HepG2 (cell line): ENCODE measurements around the gene STRN3. TPM values are rescaled to one million over a fixed set of nuclear protein-coding genes. Genes with fewer than 3 reads are reported as not detected.

Experiments used
- EP300 ChIP-seq, 3 experiments: sonication (generic) in 1 of 3; formaldehyde crosslinking in 1 of 3; IDR thresholded peaks; 2 replicates each; pipeline versions ENCODE4 v1.5.1 to v1.6.1; 2011 to 2020; ENCODE audit warnings: low read depth in 2 of 3, low read length in 2 of 3, borderline replicate concordance in 1 of 3, improper control_type of control experiment in 1 of 3, mild to moderate bottlenecking in 1 of 3, missing genetic modification reagents in 1 of 3, moderate library complexity in 1 of 3
- IKZF1 ChIP-seq: fragments of 450-650 bp; IDR thresholded peaks from 2 replicates; pipeline ENCODE4 v1.7.1; 2016
- MEF2D ChIP-seq: sonication (generic); formaldehyde crosslinking; IDR thresholded peaks from 2 replicates; pipeline ENCODE4 v1.5.1; 2020; ENCODE audit warnings: mild to moderate bottlenecking, missing genetic modification reagents
- MXD1 ChIP-seq: sonication (generic); formaldehyde crosslinking; IDR thresholded peaks from 2 replicates; pipeline ENCODE4 v1.4.0; 2020; ENCODE audit warnings: mild to moderate bottlenecking, missing genetic modification reagents
- PREB ChIP-seq: sonication (generic); formaldehyde crosslinking; IDR thresholded peaks from 2 replicates; pipeline ENCODE4 v1.4.0; 2020; ENCODE audit warnings: missing genetic modification reagents
- RFXANK ChIP-seq: IDR thresholded peaks from 2 replicates; pipeline ENCODE4 v1.6.1; 2016
- TAF1 ChIP-seq: sonication (generic); formaldehyde crosslinking; IDR thresholded peaks from 2 replicates; pipeline ENCODE4 v1.4.0; 2020; ENCODE audit warnings: missing genetic modification reagents
- TEAD2 ChIP-seq: sonication (generic); formaldehyde crosslinking; IDR thresholded peaks from 2 replicates; pipeline ENCODE4 v1.9.0; 2021; ENCODE audit warnings: missing genetic modification reagents
- ZBED4 ChIP-seq: sonication (generic); formaldehyde crosslinking; IDR thresholded peaks from 2 replicates; pipeline ENCODE4 v1.4.0; 2020; ENCODE audit warnings: missing genetic modification reagents, borderline replicate concordance
- ZNF337 ChIP-seq: sonication (generic); formaldehyde crosslinking; IDR thresholded peaks from 2 replicates; pipeline ENCODE4 v1.5.1; 2020; ENCODE audit warnings: missing genetic modification reagents, low read depth, mild to moderate bottlenecking, borderline replicate concordance
- ZNF687 ChIP-seq: sonication (generic); formaldehyde crosslinking; IDR thresholded peaks from 2 replicates; pipeline ENCODE4 v1.5.1; 2020; ENCODE audit warnings: mild to moderate bottlenecking, missing genetic modification reagents, moderate library complexity
- ZNF710 ChIP-seq: sonication (generic); formaldehyde crosslinking; IDR thresholded peaks from 2 replicates; pipeline ENCODE4 v1.5.0; 2020; ENCODE audit warnings: mild to moderate bottlenecking, missing genetic modification reagents, borderline replicate concordance
- polyA plus RNA-seq, 8 experiments: library from polyadenylated mRNA; depleted of rRNA in 3 of 8; stranded (reverse) in 7 of 8; unstranded in 1 of 8; fragments of >200 nt; fragmentation: Illumina TruSeq in 4 of 8; extraction: Trizol in 4 of 8; gene quantifications; 2 replicates each; pipeline versions ENCODE4 v1.2.1 to v1.2.3, GENCODE V29; 2011 to 2016; ENCODE audit warnings: low read depth in 4 of 8, missing spikeins in 1 of 8, mixed read lengths in 1 of 8; ENCODE audit not compliant: insufficient read depth in 1 of 8
- total RNA-seq, 5 experiments: library from RNA; depleted of rRNA; stranded (reverse); fragments of >200 nt; fragmentation: Illumina TruSeq; extraction: Trizol; gene quantifications; 2 replicates each; pipeline ENCODE4 v1.2.3, GENCODE V29; 2016; ENCODE audit warnings: low read depth in 1 of 5
- TF ChIP-seq, protein P1 (sequence below): sonication (generic); formaldehyde crosslinking; IDR thresholded peaks from 2 replicates; pipeline ENCODE4 v1.5.1; 2020; ENCODE audit warnings: mild to moderate bottlenecking, missing genetic modification reagents

Gene STRN3
- total and polyA plus RNA-seq, 2 of the 13 experiments (the other 11 are each of a cell fraction or from before 2014, with no cell fraction given) = 49.4 to 123 TPM

DNA sequence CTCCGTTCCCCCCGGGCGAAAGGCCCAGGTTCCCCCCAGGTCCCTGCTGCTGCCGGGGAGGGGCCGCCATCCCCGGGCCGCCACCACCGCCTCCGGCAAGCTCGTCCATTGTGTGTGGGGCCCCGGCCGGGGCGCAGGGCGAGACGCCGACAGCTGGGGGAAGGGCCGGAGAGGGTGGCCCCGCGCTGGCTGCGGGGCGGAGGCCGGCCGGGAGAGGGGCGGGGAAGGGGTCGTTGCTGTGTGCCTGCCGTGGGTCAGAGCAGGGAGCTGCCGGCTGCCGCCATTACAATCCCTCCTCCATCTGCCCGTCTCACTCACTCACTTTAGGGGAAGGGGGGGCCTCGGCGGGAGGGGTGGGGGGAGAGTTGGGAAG lies at the start of gene STRN3 (continued):
- no peak for TF ChIP-seq ZBED4
- TF ChIP-seq TAF1 (CRISPR knock-in tag) = peak; percentile 24
- TF ChIP-seq IKZF1 = no peak
- peak in 1 of 2 experiments; percentile 13; a peak in 1 of 4 replicates for TF ChIP-seq EP300 (IDR thresholded peaks at IDR 0.05; ENCODE audit: low read depth in 2 of 2, low read length in 2 of 2)
- TF ChIP-seq EP300 (CRISPR knock-in tag; IDR thresholded peaks at IDR 0.05; ENCODE audit: borderline replicate concordance) = no peak
- TF ChIP-seq TEAD2 (CRISPR knock-in tag) = peak; percentile 80
- no peak for TF ChIP-seq MEF2D (CRISPR knock-in tag)
- TF ChIP-seq ZNF687 (CRISPR knock-in tag) = peak; percentile 85
- no peak for TF ChIP-seq RFXANK (CRISPR knock-in tag)
- TF ChIP-seq ZNF710 = peak; percentile 58; the same call in 1 of the 2 replicates
- TF ChIP-seq MXD1 (CRISPR knock-in tag) = 0 out of 2 replicates have a peak, but pooled peaks have one; percentile 13
- no peak; the same call in 1 of the 2 replicates for TF ChIP-seq ZNF337 (CRISPR knock-in tag)
- TF ChIP-seq PREB (CRISPR knock-in tag) = peak; percentile 81; the same call in 1 of the 2 replicates
- TF ChIP-seq, protein P1, sequence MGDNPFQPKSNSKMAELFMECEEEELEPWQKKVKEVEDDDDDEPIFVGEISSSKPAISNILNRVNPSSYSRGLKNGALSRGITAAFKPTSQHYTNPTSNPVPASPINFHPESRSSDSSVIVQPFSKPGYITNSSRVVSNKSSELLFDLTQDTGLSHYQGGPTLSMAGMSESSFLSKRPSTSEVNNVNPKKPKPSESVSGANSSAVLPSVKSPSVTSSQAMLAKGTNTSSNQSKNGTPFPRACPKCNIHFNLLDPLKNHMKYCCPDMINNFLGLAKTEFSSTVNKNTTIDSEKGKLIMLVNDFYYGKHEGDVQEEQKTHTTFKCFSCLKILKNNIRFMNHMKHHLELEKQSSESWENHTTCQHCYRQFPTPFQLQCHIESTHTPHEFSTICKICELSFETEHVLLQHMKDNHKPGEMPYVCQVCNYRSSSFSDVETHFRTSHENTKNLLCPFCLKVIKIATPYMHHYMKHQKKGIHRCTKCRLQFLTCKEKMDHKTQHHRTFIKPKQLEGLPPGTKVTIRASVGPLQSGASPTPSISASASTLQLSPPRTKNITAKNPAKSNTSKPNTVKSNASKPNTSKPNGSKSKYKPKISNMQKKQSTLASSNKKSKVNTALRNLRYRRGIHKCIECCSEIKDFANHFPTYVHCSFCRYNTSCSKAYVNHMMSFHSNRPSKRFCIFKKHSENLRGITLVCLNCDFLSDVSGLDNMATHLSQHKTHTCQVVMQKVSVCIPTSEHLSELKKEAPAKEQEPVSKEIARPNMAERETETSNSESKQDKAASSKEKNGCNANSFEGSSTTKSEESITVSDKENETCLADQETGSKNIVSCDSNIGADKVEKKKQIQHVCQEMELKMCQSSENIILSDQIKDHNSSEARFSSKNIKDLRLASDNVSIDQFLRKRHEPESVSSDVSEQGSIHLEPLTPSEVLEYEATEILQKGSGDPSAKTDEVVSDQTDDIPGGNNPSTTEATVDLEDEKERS (CRISPR knock-in tag) = no peak
